SU-DHL-6 (cell line): ENCODE measurements around the gene TIMM44.

Experiments
- EZH2phosphoT487 ChIP-seq: fragments of 200-600 bp; sonication (generic), shearing (Covaris generic); conservative IDR thresholded peaks from 2 replicates; pipeline ENCODE4 v1.6.1; 2018; ENCODE audit warnings: mild to moderate bottlenecking, antibody characterized with exemption, low read length, moderate library complexity, mixed read lengths
- TF ChIP-seq, protein P1 (sequence below): fragments of 200-600 bp; sonication (generic); IDR thresholded peaks from one replicate; pipeline ENCODE4 v1.5.1; 2017; ENCODE audit warnings: antibody characterized with exemption, mild to moderate bottlenecking, low read length, moderate library complexity; ENCODE audit not compliant: insufficient read depth, poor library complexity, severe bottlenecking

DNA sequence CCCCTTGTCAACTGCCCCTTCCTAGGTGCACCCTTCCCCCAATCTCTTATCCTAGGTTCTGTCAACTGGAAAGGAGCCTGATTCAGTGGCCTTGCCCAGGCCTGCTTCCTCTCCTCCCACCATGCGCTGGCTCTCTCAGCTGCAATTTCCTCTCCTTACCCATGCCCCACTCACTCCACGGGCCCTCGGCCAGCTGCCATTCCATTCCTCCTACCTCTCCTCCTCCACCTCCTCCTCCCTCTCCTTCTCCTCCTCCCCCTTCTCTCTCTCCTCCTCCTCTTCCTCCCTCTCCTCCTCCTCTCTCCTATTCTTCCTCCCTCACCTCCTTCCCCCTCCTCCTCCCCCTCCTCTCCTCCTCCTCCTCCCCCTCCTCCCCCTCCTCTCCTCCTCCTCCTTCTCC lies 9.6 kb upstream of the TIMM44 start:
- TF ChIP-seq, protein P1, sequence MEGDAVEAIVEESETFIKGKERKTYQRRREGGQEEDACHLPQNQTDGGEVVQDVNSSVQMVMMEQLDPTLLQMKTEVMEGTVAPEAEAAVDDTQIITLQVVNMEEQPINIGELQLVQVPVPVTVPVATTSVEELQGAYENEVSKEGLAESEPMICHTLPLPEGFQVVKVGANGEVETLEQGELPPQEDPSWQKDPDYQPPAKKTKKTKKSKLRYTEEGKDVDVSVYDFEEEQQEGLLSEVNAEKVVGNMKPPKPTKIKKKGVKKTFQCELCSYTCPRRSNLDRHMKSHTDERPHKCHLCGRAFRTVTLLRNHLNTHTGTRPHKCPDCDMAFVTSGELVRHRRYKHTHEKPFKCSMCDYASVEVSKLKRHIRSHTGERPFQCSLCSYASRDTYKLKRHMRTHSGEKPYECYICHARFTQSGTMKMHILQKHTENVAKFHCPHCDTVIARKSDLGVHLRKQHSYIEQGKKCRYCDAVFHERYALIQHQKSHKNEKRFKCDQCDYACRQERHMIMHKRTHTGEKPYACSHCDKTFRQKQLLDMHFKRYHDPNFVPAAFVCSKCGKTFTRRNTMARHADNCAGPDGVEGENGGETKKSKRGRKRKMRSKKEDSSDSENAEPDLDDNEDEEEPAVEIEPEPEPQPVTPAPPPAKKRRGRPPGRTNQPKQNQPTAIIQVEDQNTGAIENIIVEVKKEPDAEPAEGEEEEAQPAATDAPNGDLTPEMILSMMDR, result no peak
- TF ChIP-seq EZH2phosphoT487, result no peak
